ENCODE data around the gene IRF2BP2.

Gene IRF2BP2

GRCh38 chr1:234613128-234613875 lies 3.3 kb upstream of the IRF2BP2 start:
- H3K9me3 ChIP-seq (ENCODE audit: control insufficient read depth, low read length): no peaks in the 10 kb centered on the region
- H3K27me3 ChIP-seq (replicated peaks; ENCODE audit: control insufficient read depth, insufficient read depth, low read length, poor library complexity, severe bottlenecking): no peaks in the 10 kb centered on the region
- no peak for DNase-seq
- H3K4me3 ChIP-seq (ENCODE audit: insufficient read depth, low read depth, low read length, poor library complexity, severe bottlenecking): peak overlapping the region; percentile 22
- peaks cover 24% of the 10 kb centered on the region for H3K4me1 ChIP-seq (ENCODE audit: control insufficient read depth, insufficient read depth, low read length, poor library complexity, severe bottlenecking)
- H3K36me3 ChIP-seq (ENCODE audit: control insufficient read depth, insufficient read depth, low read length): no peaks in the 10 kb centered on the region
- H3K27ac ChIP-seq (ENCODE audit: insufficient read depth, low read length, poor library complexity, severe bottlenecking): peak overlapping the region; percentile 98

DNA sequence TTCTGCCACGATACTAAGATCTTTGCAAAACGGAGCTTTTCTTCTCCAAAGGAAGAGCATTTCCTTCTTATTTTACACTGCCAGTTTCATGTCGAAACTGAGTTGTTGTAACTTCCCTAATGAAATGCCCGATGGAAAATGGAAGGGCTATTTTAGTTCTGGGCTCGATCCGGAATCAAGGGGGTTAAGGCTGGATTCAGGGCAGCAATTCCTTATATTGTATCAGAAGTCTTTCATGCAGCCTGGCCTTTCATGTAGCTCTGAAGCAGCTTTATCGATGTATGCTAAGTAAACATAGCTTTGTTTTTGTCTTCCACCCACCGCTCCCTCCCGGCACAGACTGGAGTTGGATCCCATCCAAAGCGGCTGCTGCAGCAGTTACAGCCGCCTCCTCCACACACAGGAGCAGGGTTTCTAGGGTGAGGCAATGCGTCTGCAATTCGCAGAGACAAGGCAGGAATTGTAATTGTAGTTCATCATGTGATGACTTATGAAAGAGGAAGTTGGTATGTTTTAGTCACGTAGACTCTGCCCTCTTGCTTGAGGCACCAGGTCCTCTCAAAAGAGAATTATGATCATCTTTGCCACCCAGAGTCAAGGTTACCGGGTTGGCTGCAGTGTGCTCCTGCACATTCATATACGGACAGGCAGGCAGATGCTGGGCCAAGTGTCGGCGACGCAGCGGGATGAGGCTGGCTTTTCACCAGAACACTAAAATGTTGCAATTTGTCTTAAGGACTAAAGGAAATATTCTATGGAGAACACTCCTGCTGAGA lies 2.6 kb upstream of the IRF2BP2 start:
- Histone ChIP-seq H3K4me1 (ENCODE audit: control insufficient read depth, insufficient read depth, low read length, poor library complexity, severe bottlenecking) (peaks cover 27% of the 10 kb centered on the region), H3K4me3 (ENCODE audit: insufficient read depth, low read depth, low read length, poor library complexity, severe bottlenecking) (peak overlapping the region; percentile 22)
- peak; percentile 51 to 84 (median 66) for DNase-seq

DNA sequence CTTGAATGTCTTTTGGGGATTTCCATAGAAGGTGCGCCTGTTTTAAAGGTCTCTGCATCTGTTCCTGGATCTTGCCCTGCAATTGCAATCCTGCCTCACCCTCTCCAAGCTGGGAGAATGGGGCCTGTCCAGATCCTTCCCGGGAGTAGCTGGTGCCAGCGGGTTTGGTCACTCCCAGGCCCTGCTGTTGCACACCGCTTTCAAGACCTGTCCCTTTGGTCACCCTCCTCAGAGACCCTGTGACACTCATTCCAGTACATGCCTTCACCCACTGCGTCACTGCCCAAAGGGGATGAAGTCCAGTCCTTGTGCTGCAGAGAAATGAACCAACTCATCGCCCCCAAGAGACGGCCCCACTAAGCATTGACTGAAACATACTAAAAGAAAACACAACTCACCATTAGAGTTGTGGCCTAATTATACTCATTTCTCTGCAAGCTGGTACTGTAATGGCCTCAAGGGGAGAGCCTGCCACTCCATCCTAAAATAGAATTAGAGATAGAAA lies 1.9 kb upstream of the IRF2BP2 start:
- Histone ChIP-seq H3K9me3 (ENCODE audit: control insufficient read depth, low read length) (no peaks in the 10 kb centered on the region), H3K36me3 (ENCODE audit: control insufficient read depth, insufficient read depth, low read length) (peaks cover 7% of the 10 kb centered on the region), H3K4me3 (ENCODE audit: insufficient read depth, low read depth, low read length, poor library complexity, severe bottlenecking) (peak overlapping the region; percentile 19), H3K27ac (ENCODE audit: insufficient read depth, low read length, poor library complexity, severe bottlenecking) (peak overlapping the region; percentile 98), H3K27me3 (replicated peaks; ENCODE audit: control insufficient read depth, insufficient read depth, low read length, poor library complexity, severe bottlenecking) (no peaks in the 10 kb centered on the region), H3K4me1 (ENCODE audit: control insufficient read depth, insufficient read depth, low read length, poor library complexity, severe bottlenecking) (peaks cover 32% of the 10 kb centered on the region)
- peak in 2 of 3 donors; percentile 8 to 20 for DNase-seq

More for the DNA sequence above, 2.6 kb upstream of the IRF2BP2 start:
- Histone ChIP-seq H3K27me3 (replicated peaks; ENCODE audit: control insufficient read depth, insufficient read depth, low read length, poor library complexity, severe bottlenecking) (no peaks in the 10 kb centered on the region), H3K27ac (ENCODE audit: insufficient read depth, low read length, poor library complexity, severe bottlenecking) (peak overlapping the region; percentile 98), H3K9me3 (ENCODE audit: control insufficient read depth, low read length) (no peaks in the 10 kb centered on the region), H3K36me3 (ENCODE audit: control insufficient read depth, insufficient read depth, low read length) (peaks cover under 1% of the 10 kb centered on the region)

- Histone ChIP-seq H3K27me3 (replicated peaks; ENCODE audit: control insufficient read depth, insufficient read depth, low read length, poor library complexity, severe bottlenecking) (no peaks in the 10 kb centered on the region), H3K27ac (ENCODE audit: insufficient read depth, low read length, poor library complexity, severe bottlenecking) (peak overlapping the region; percentile 98), H3K36me3 (ENCODE audit: control insufficient read depth, insufficient read depth, low read length) (peaks cover 11% of the 10 kb centered on the region), H3K9me3 (ENCODE audit: control insufficient read depth, low read length) (no peaks in the 10 kb centered on the region), H3K4me1 (ENCODE audit: control insufficient read depth, insufficient read depth, low read length, poor library complexity, severe bottlenecking) (peaks cover 37% of the 10 kb centered on the region), H3K4me3 (ENCODE audit: insufficient read depth, low read depth, low read length, poor library complexity, severe bottlenecking) (peak overlapping the region; percentile 67)
- peak; percentile 62 to 68 (median 66) for DNase-seq
Observed at GRCh38 chr1:234611225-234611846, 1.4 kb upstream of the IRF2BP2 start.

GRCh38 chr1:234610666-234611224 lies 767 bp upstream of the IRF2BP2 start:
- DNase-seq: peak; percentile 86 to 87 (median 86)
- Histone ChIP-seq H3K4me3 (ENCODE audit: insufficient read depth, low read depth, low read length, poor library complexity, severe bottlenecking) (peak overlapping the region; percentile 67), H3K27ac (ENCODE audit: insufficient read depth, low read length, poor library complexity, severe bottlenecking) (peak overlapping the region; percentile 98), H3K9me3 (ENCODE audit: control insufficient read depth, low read length) (no peaks in the 10 kb centered on the region), H3K36me3 (ENCODE audit: control insufficient read depth, insufficient read depth, low read length) (peaks cover 11% of the 10 kb centered on the region), H3K4me1 (ENCODE audit: control insufficient read depth, insufficient read depth, low read length, poor library complexity, severe bottlenecking) (peaks cover 41% of the 10 kb centered on the region), H3K27me3 (replicated peaks; ENCODE audit: control insufficient read depth, insufficient read depth, low read length, poor library complexity, severe bottlenecking) (no peaks in the 10 kb centered on the region)

GRCh38 chr1:234609691-234610042 lies 311 bp downstream of the IRF2BP2 start:
- H3K9me3 ChIP-seq (ENCODE audit: control insufficient read depth, low read length): no peaks in the 10 kb centered on the region
- peak overlapping the region; percentile 67 for H3K4me3 ChIP-seq (ENCODE audit: insufficient read depth, low read depth, low read length, poor library complexity, severe bottlenecking)
- H3K27ac ChIP-seq (ENCODE audit: insufficient read depth, low read length, poor library complexity, severe bottlenecking): peak overlapping the region; percentile 98
- H3K4me1 ChIP-seq (ENCODE audit: control insufficient read depth, insufficient read depth, low read length, poor library complexity, severe bottlenecking): peaks cover 41% of the 10 kb centered on the region
- H3K36me3 ChIP-seq (ENCODE audit: control insufficient read depth, insufficient read depth, low read length): peaks cover 11% of the 10 kb centered on the region
- no peaks in the 10 kb centered on the region for H3K27me3 ChIP-seq (replicated peaks; ENCODE audit: control insufficient read depth, insufficient read depth, low read length, poor library complexity, severe bottlenecking)
- no peak for DNase-seq

DNA sequence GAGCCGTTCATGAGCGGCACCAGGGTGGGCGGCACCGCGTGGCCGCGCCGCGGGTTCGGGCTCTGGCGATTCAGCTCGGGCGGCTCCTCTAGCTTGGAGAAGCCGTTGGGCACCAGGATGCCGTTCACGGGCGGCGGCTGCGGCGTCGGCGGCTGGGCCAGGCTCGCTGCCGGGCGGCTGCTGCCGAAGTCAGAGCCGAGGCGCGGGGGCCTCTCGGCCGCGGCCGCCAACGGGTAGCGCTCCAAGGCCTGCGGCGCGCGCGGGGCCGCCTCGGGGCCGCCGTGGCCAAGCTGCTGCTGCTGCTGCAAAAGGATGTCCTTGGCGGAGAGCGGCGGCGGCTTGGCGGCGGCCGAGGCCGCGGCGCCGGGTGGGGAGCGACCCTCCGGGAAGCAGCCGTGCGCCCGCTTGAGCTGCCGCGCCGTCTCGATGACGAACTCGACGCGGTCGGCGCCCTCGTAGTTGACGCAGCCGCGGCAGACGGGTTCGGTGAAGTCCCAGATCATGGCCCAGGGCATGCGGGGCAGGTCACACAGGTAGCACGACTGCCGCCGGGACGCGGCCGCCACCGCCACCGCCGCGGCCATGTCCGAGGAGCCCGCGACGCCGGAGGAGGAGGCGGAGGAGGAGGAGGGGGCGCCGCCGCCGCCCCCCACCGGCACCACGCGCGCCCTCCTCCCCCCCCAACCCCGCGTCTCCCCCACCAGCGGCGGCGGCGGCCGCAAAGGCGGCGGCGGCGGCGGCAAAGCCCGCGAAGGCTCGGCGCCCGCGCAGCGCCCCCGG lies 877 bp downstream of the IRF2BP2 start:
- Histone ChIP-seq H3K36me3 (ENCODE audit: control insufficient read depth, insufficient read depth, low read length) (peaks cover 11% of the 10 kb centered on the region), H3K27me3 (replicated peaks; ENCODE audit: control insufficient read depth, insufficient read depth, low read length, poor library complexity, severe bottlenecking) (no peaks in the 10 kb centered on the region), H3K4me3 (ENCODE audit: insufficient read depth, low read depth, low read length, poor library complexity, severe bottlenecking) (peak overlapping the region; percentile 65), H3K9me3 (ENCODE audit: control insufficient read depth, low read length) (no peaks in the 10 kb centered on the region), H3K27ac (ENCODE audit: insufficient read depth, low read length, poor library complexity, severe bottlenecking) (peak overlapping the region; percentile 98), H3K4me1 (ENCODE audit: control insufficient read depth, insufficient read depth, low read length, poor library complexity, severe bottlenecking) (peaks cover 41% of the 10 kb centered on the region)
- DNase-seq: peak; percentile 67 to 69 (median 67)

DNA sequence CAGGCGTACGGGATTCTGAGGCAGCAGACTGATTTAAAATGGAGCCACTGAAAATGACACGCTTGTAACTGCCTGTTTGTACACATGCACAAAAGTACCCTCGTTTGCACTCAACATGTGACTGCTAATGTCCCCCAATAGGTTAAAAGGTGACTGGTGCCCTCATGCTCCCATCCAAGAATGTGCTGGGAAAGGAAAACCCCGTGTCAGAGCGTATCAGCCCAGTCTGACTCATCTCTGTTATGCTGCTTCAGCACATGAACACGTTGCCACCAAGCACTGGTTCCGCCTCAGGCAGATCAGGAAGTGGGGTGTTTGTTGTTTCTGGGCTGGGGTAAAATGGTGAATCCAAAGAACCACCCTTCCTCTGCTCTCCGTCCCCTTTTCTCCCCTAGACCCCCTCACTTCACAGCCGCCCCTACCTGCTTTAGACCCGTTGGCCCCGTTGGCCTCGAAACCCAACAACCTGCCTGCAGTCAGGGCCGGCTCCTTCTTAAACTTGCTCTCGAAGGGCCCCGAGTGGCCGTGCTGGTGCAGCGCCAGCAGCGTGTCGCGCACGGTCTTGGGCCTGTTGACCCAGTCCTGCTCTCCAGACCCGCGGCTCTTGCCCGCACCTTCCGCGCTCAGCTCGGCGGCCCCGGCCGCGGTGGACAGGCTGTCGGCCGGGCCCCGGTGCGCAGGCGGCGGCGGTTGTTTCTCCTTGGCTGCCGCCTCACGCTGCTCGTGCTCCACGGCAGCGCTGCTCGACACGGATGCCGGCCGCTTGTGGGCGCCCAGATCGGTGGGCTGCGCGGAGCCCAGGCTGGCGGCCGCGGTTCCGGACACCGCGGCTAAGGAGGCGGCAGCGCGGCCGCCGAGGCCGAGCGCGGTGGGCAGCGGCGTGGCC lies 1.7 kb downstream of the IRF2BP2 start:
- no peaks in the 10 kb centered on the region for H3K27me3 ChIP-seq (replicated peaks; ENCODE audit: control insufficient read depth, insufficient read depth, low read length, poor library complexity, severe bottlenecking)
- H3K4me1 ChIP-seq (ENCODE audit: control insufficient read depth, insufficient read depth, low read length, poor library complexity, severe bottlenecking): peaks cover 41% of the 10 kb centered on the region
- peaks cover 11% of the 10 kb centered on the region for H3K36me3 ChIP-seq (ENCODE audit: control insufficient read depth, insufficient read depth, low read length)
- peak overlapping the region; percentile 98 for H3K27ac ChIP-seq (ENCODE audit: insufficient read depth, low read length, poor library complexity, severe bottlenecking)
- no peaks in the 10 kb centered on the region for H3K9me3 ChIP-seq (ENCODE audit: control insufficient read depth, low read length)
- DNase-seq: peak; percentile 79 to 82 (median 81)
- peak overlapping the region; percentile 65 for H3K4me3 ChIP-seq (ENCODE audit: insufficient read depth, low read depth, low read length, poor library complexity, severe bottlenecking)
